GM12878 (cell line): ENCODE results near the gene NELFB. TPM values are rescaled to one million over a fixed set of nuclear protein-coding genes. Genes with fewer than 3 reads are reported as not detected.

Experiments
- ATAC-seq: fragments of 200-7000 bp; cut with Tn5 transposase; 3 replicates; pipeline ENCODE4 v1.9.1; 2020; ENCODE audit warnings: mild to moderate bottlenecking, moderate library complexity
- BruUV-seq: library from RNA; stranded (reverse); fragments of 400-500 nt; replicated peaks from 2 replicates; lab custom pipeline; 2021; lab: Mats Ljungman, UMichigan
- CTCF ChIA-PET: fragments of 300-600 bp; sonication (Branson Sonifier 250); formaldehyde crosslinking; extraction: SDS; loops from one replicate; lab custom pipeline; 2021; ENCODE audit warnings: inconsistent platforms; lab: Yijun Ruan, JAX
- POLR2A ChIA-PET: fragments of 350-600 bp; formaldehyde crosslinking; extraction: SDS; loops from one replicate; lab custom pipeline; 2021; ENCODE audit warnings: inconsistent platforms; lab: Charles Lee
- RAD21 ChIA-PET: fragments of 300-600 bp; sonication (Branson Sonifier 250); formaldehyde crosslinking; loops from one replicate; lab custom pipeline; 2023; ENCODE audit warnings: antibody characterized with exemption; ENCODE audit not compliant: unreplicated experiment; lab: Charles Lee
- SMC1A ChIA-PET: fragments of 300-600 bp; sonication (Branson Sonifier 250); formaldehyde crosslinking; loops from one replicate; lab custom pipeline; 2023; ENCODE audit not compliant: unreplicated experiment, uncharacterized antibody; lab: Charles Lee
- DNase-seq: peaks from one replicate; pipeline ENCODE4 v3.0.0-alpha.2; 2011; ENCODE audit warnings: low read depth, low spot score
- FAIRE-seq: peaks from 3 replicates; lab custom pipeline; 2011; peaks lifted over from hg19 to GRCh38; lab: Jason Lieb, UNC
- H2AFZ ChIP-seq: 2 replicates; pipeline ENCODE4 v1.6.0; 2011; ENCODE audit warnings: low read depth, low read length, control low read depth; ENCODE audit not compliant: control insufficient read depth
- H3K27ac ChIP-seq: 2 replicates; pipeline ENCODE4 v1.5.1; 2011; ENCODE audit warnings: control low read depth; ENCODE audit not compliant: control insufficient read depth, insufficient read depth
- H3K27me3 ChIP-seq, 2 experiments: replicated peaks in 1 of 2; 2 replicates each; pipeline versions ENCODE4 v1.6.0 to v1.6.1; 2011; ENCODE audit warnings: low read length in 1 of 2; ENCODE audit not compliant: control insufficient read depth in 2 of 2, insufficient read depth in 2 of 2
- H3K36me3 ChIP-seq, 2 experiments: 2 replicates each; pipeline ENCODE4 v1.5.1; 2011; ENCODE audit warnings: low read length in 1 of 2; ENCODE audit not compliant: control insufficient read depth in 2 of 2, insufficient read depth in 2 of 2
- H3K4me1 ChIP-seq: 2 replicates; pipeline ENCODE4 v1.6.1; 2011; ENCODE audit warnings: mild to moderate bottlenecking, low read length, moderate library complexity, mixed read lengths; ENCODE audit not compliant: control insufficient read depth, insufficient read depth
- H3K4me2 ChIP-seq: 2 replicates; pipeline ENCODE4 v1.6.0; 2011; ENCODE audit warnings: control low read depth; ENCODE audit not compliant: control insufficient read depth, insufficient read depth
- H3K4me3 ChIP-seq: fragments of 200-600 bp; sonication (generic); 2 replicates; pipeline ENCODE4 v1.5.1; 2016
- H3K79me2 ChIP-seq: 2 replicates; pipeline ENCODE4 v1.6.0; 2011; ENCODE audit warnings: low read length; ENCODE audit not compliant: control insufficient read depth, insufficient read depth
- H3K9ac ChIP-seq: 2 replicates; pipeline ENCODE4 v1.8.0; 2011; ENCODE audit warnings: low read length, control low read depth, mixed read lengths; ENCODE audit not compliant: control insufficient read depth, insufficient read depth
- H3K9me3 ChIP-seq: replicated peaks from 3 replicates; pipeline ENCODE4 v1.5.1; 2011; ENCODE audit warnings: mild to moderate bottlenecking, low read length; ENCODE audit not compliant: control insufficient read depth, insufficient read depth
- H4K20me1 ChIP-seq: 2 replicates; pipeline ENCODE4 v1.6.0; 2011; ENCODE audit not compliant: control insufficient read depth, insufficient read depth
- CHD2 ChIP-seq: IDR thresholded peaks from 2 replicates; pipeline ENCODE4 v1.6.1; 2011; ENCODE audit warnings: low read depth, low read length, improper control_type of control experiment, borderline replicate concordance
- DPF2 ChIP-seq: fragments of 450-650 bp; IDR thresholded peaks from 2 replicates; pipeline ENCODE4 v1.6.1; 2017; ENCODE audit warnings: mild to moderate bottlenecking
- KDM1A ChIP-seq: fragments of 200-600 bp; sonication (generic); IDR thresholded peaks from 2 replicates; pipeline ENCODE4 v1.6.1; 2016; ENCODE audit warnings: borderline replicate concordance
- NBN ChIP-seq: fragments of 450-650 bp; IDR thresholded peaks from 2 replicates; pipeline ENCODE4 v1.6.1; 2016
- RBBP5 ChIP-seq: fragments of 200-600 bp; sonication (generic); conservative IDR thresholded peaks from 2 replicates; pipeline ENCODE4 v1.6.1; 2016
- ZBED1 ChIP-seq: IDR thresholded peaks from 2 replicates; pipeline ENCODE4 v1.6.1; 2016; ENCODE audit warnings: borderline replicate concordance
- WGBS: methylation state at CpG from one replicate; pipeline ENCODE4 v1.1.6; 2016; ENCODE audit warnings: low lambda C conversion rate; ENCODE audit not compliant: insufficient replicate concordance, insufficient coverage; ENCODE audit errors: missing lambda C conversion rate; 5-methylcytosine and 5-hydroxymethylcytosine counted together
- in situ Hi-C: fragments of 300-500 bp; cut with MboI; formaldehyde crosslinking; loops from 9 replicates; pipeline ENCODE4 v1.14.3; 2018; ENCODE audit warnings: mixed read lengths
- intact Hi-C: fragments of 100-400 bp; cut with micrococcal nuclease; formaldehyde crosslinking; loops from one replicate; pipeline ENCODE4 v1.14.2; 2022; ENCODE audit not compliant: unreplicated experiment
- polyA plus RNA-seq, 11 experiments: library from polyadenylated mRNA; depleted of rRNA in 4 of 11; unstranded in 6 of 11; stranded (reverse) in 5 of 11; fragments of >200 nt; fragmentation: Nextera tagmentation in 4 of 11; fragmentation: Illumina TruSeq in 1 of 11; extraction: Ambion mirVana in 4 of 11; extraction: Trizol in 1 of 11; gene quantifications; 1 replicate in 1 of 11; 2 replicates in 10 of 11; pipeline versions ENCODE4 v1.2.1 to v1.2.3, GENCODE V29; 2011 to 2016; ENCODE audit warnings: inconsistent platforms in 2 of 11, missing spikeins in 2 of 11, low read depth in 1 of 11
- total RNA-seq, 4 experiments: library from RNA; depleted of rRNA in 3 of 4; stranded (reverse); fragments of >200 nt in 3 of 4; fragmentation: Illumina TruSeq in 1 of 4; extraction: Trizol in 1 of 4; gene quantifications; 2 replicates each; pipeline versions ENCODE4 v1.2.1 to v1.2.3, GENCODE V29; 2013 to 2021
- TF ChIP-seq, protein P1 (sequence below): fragments of 150-350 bp; IDR thresholded peaks from 2 replicates; pipeline ENCODE4 v1.6.1; 2014; ENCODE audit warnings: mild to moderate bottlenecking, low read depth, low read length

NELFB gene
- total and polyA plus RNA-seq, 10 of the 15 experiments (the other 5 are each of a cell fraction or from before 2014, with no cell fraction given) = 0.19 to 63.4 (median 30.9) TPM

DNA sequence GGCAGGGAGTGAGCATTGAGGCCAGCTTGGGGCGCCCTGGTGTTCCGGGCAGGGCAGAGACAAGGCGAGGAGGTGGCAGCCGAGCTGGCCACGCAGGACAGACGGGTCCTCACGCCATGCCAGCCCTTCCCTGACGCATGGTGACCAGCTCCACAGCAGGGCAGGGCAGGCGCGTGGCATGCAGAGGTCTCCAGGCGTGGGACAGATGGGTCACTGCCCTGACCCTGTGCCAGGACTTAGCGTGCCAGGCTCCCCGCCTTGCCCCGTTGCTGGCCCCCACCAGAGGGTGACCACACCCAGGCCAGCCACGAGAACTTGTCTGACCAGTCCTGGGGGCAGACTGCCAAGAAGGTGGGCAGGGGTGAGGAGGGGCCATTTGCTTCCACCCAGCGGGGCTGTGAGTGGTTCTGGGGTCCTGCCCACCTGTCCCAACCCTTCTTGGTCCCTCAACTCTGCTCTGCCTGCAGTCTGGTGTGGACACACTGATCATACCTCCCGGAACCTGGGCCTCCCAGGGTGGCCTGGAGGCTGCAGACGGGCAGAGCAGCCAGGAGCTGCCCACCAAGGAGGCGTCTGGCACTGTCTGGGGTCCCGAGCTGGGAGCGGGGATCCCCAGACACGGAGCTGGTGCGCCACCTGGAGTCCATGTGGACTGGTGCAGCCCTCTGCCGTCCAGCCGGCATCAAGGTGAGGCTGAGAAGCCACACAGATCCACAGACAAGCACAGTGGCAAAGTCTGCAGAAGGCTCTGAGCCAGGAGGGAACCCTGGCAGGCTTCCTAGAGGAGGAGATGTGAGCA, 27.9 kb upstream of the NELFB start, which contains the start of gene RNF224 (continued):
- TF ChIP-seq ZBED1 = no peak

DNA sequence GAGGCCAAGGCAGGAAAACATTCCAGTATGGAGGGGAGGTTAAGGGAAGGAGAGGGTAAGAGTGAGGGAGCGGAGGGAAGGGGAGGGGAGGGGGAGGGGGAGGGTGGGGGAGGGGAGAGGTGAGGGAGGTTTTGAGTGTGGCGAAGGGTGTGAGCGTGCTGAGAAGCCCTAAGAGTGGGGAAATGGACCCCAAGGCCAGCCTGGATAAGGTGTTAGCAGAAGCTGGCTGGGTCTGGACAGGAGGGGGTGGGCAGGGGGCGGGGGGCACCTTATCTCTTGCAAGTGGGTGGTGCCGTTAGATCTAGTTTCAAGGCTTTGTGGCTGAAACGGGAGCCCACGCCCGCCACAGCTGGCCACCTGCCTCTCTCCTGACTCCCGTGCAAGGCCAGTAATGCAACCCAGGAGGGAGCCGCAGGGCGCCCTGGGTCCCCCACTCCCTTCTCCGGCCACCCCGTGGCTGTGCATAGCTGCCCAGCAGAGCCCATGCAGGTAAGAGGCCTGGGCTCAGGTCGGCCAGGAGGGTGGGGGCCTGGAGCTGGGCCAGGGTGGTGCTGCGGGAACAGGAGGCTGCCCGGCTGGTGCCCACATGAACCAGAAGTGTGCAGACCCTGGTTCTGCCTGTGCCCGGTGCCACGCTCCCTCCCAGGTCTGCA, 27.1 kb upstream of the NELFB start:
- WGBS = 40% methylated on average over 14 of the region's 18 CpGs

More for the DNA sequence above, 27.1 kb upstream of the NELFB start:
- no peak overlapping the region for H3K9ac ChIP-seq
- ChIA-PET CTCF (interaction anchor here (0.6 to 6.4 kb wide), 20 partner anchors 11 to 277 kb away, joined by 3 to 52 read pairs (median 5); partner anchors contain the start of genes ANAPC2, LRRC26, SSNA1 and TUBB4B), POLR2A (interaction anchor here (0.6 to 1.5 kb wide), 5 partner anchors 26 to 132 kb away, joined by 3 to 6 read pairs (median 4); no protein-coding TSS in a partner anchor), SMC1A (interaction anchor here (0.6 to 3.3 kb wide), 5 partner anchors 101 to 181 kb away, joined by 3 to 11 read pairs (median 3); partner anchors contain the start of gene DPP7), RAD21 (interaction anchor here (0.6 to 1.9 kb wide), 9 partner anchors 30 to 181 kb away, joined by 3 to 10 read pairs (median 5); partner anchors contain the start of genes DPP7 and SSNA1)
- FAIRE-seq (no peak), ATAC-seq (no peak), DNase-seq (no peak)
- H3K36me3 ChIP-seq = no peaks in the 10 kb centered on the region
- H3K4me1 ChIP-seq = peaks cover 12% of the 10 kb centered on the region
- intact Hi-C loops (loop anchor here (1.0 to 10.0 kb wide), 2 partner anchors 110 to 183 kb away; partner anchors contain the start of gene NPDC1), in situ Hi-C loops (loop anchor here (5.0 kb wide), 1 partner anchor 106 kb away; no protein-coding TSS in a partner anchor)
- no peak overlapping the region for H3K4me3 ChIP-seq
- TF ChIP-seq, protein P1, sequence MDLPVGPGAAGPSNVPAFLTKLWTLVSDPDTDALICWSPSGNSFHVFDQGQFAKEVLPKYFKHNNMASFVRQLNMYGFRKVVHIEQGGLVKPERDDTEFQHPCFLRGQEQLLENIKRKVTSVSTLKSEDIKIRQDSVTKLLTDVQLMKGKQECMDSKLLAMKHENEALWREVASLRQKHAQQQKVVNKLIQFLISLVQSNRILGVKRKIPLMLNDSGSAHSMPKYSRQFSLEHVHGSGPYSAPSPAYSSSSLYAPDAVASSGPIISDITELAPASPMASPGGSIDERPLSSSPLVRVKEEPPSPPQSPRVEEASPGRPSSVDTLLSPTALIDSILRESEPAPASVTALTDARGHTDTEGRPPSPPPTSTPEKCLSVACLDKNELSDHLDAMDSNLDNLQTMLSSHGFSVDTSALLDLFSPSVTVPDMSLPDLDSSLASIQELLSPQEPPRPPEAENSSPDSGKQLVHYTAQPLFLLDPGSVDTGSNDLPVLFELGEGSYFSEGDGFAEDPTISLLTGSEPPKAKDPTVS = no peak
- no peak for TF ChIP-seq DPF2
- no peak for TF ChIP-seq KDM1A
- TF ChIP-seq RBBP5 = no peak
- no peak for TF ChIP-seq CHD2
- no peak for TF ChIP-seq NBN
- no TSS peak for BruUV-seq
- H3K27me3 ChIP-seq = no peaks in the 10 kb centered on the region
- H3K27ac ChIP-seq = no peak overlapping the region
- H3K4me2 ChIP-seq = no peak overlapping the region
- no peaks in the 10 kb centered on the region for H3K9me3 ChIP-seq
- H4K20me1 ChIP-seq = no peaks in the 10 kb centered on the region
- H3K79me2 ChIP-seq = no peaks in the 10 kb centered on the region
- H2AFZ ChIP-seq = no peak overlapping the region
